ENCODE data around the gene MTA2.
"Not testable (repeated sequence)": the region's sequence is repeated elsewhere in the genome, so short reads cannot be mapped to it uniquely, and the experiment has no call there.

Gene MTA2

GRCh38 chr11:62592146-62592815 lies 9.4 kb downstream of the MTA2 start:
- no peak for DNase-seq (ENCODE audit: low read depth in 2 of 2)

- DNase-seq (ENCODE audit: low read depth in 2 of 2), result peak; percentile 90 to 92
Measured at GRCh38 chr11:62591448-62592145, 10.1 kb downstream of the MTA2 start, which contains the start of gene TUT1. Gene TUT1 (minus strand): TSS chr11:62591523. CDS start chr11:62591485, 38 bp downstream.

- no peak for DNase-seq (ENCODE audit: low read depth in 2 of 2)
Measured at GRCh38 chr11:62588966-62589637, 12.6 kb downstream of the MTA2 start.

- DNase-seq (ENCODE audit: low read depth in 2 of 2), result not testable (repeated sequence)
Measured at GRCh38 chr11:62585356-62585755, 16.3 kb downstream of the MTA2 start.

- DNase-seq (ENCODE audit: low read depth in 2 of 2), result not testable (repeated sequence)
Measured at GRCh38 chr11:62581735-62582134, 19.9 kb downstream of the MTA2 start.

- no peak for DNase-seq (ENCODE audit: low read depth in 2 of 2)
Measured at GRCh38 chr11:62580959-62581715, 20.5 kb downstream of the MTA2 start.

GRCh38 chr11:62579252-62579651 lies 22.4 kb downstream of the MTA2 start:
- DNase-seq (ENCODE audit: low read depth in 2 of 2), result no peak

- DNase-seq (ENCODE audit: low read depth in 2 of 2), result no peak
Measured at GRCh38 chr11:62578541-62578940, 23.1 kb downstream of the MTA2 start.

- no peak for DNase-seq (ENCODE audit: low read depth in 2 of 2)
Measured at GRCh38 chr11:62577046-62577714, 24.5 kb downstream of the MTA2 start.

GRCh38 chr11:62575837-62576236 lies 25.8 kb downstream of the MTA2 start:
- DNase-seq (ENCODE audit: low read depth in 2 of 2), result no peak

GRCh38 chr11:62575156-62575555 lies 26.5 kb downstream of the MTA2 start:
- DNase-seq (ENCODE audit: low read depth in 2 of 2), result no peak

GRCh38 chr11:62574363-62575071 lies 27.1 kb downstream of the MTA2 start:
- DNase-seq (ENCODE audit: low read depth in 2 of 2), result no peak

- peak; percentile 98 for DNase-seq (ENCODE audit: low read depth in 2 of 2)
Measured at GRCh38 chr11:62573592-62574362, 27.9 kb downstream of the MTA2 start, which contains the start of gene EEF1G. Gene EEF1G (minus strand): TSS chr11:62573891. CDS start chr11:62573842, 49 bp downstream.

- DNase-seq (ENCODE audit: low read depth in 2 of 2), result no peak
Measured at GRCh38 chr11:62573006-62573591, 28.6 kb downstream of the MTA2 start.

GRCh38 chr11:62572431-62572830 lies 29.2 kb downstream of the MTA2 start:
- no peak for DNase-seq (ENCODE audit: low read depth in 2 of 2)

GRCh38 chr11:62571493-62571892 lies 30.2 kb downstream of the MTA2 start:
- not testable (repeated sequence) for DNase-seq (ENCODE audit: low read depth in 2 of 2)

- not testable (repeated sequence) for DNase-seq (ENCODE audit: low read depth in 2 of 2)
Measured at GRCh38 chr11:62570903-62571302, 30.8 kb downstream of the MTA2 start.

- no peak for DNase-seq (ENCODE audit: low read depth in 2 of 2)
Measured at GRCh38 chr11:62569611-62570010, 32.1 kb downstream of the MTA2 start.

GRCh38 chr11:62567018-62567633 lies 34.5 kb downstream of the MTA2 start:
- no peak for DNase-seq (ENCODE audit: low read depth in 2 of 2)
